ENCODE results near the gene DLG2. TPM values are rescaled to one million over a fixed set of nuclear protein-coding genes. Genes with fewer than 3 reads are reported as not detected.

DLG2 gene
- total RNA-seq, 1 experiment from 2014 or later, result 17.5 TPM

- TF ChIP-seq STAT6 (CRISPR knock-in tag; conservative IDR thresholded peaks at IDR 0.05; ENCODE audit: low read depth) (no peak), FOXP4 (CRISPR knock-in tag; IDR thresholded peaks at IDR 0.05) (no peak), PRRX2 (CRISPR knock-in tag; IDR thresholded peaks at IDR 0.05) (no peak), CDX4 (CRISPR knock-in tag; IDR thresholded peaks at IDR 0.05; ENCODE audit: borderline replicate concordance) (no peak), ZBTB21 (CRISPR knock-in tag; IDR thresholded peaks at IDR 0.05; ENCODE audit: borderline replicate concordance) (no peak)
These were observed 1582.4 kb downstream of the DLG2 start (continued) for GRCh38 chr11:84044706-84045105.

GRCh38 chr11:84036664-84037194, 1590.4 kb downstream of the DLG2 start:
- H3K4me3 Mint-ChIP-seq, result no peak overlapping the region
- peaks cover 3% of the 10 kb centered on the region; the same call in 1 of the 2 replicates for H3K36me3 Mint-ChIP-seq
- no peaks in the 10 kb centered on the region; the same call in 1 of the 2 replicates for H3K27me3 Mint-ChIP-seq (ENCODE audit: low read depth)
- no peaks in the 10 kb centered on the region for H3K4me1 Mint-ChIP-seq
- no peak overlapping the region for H3K27ac Mint-ChIP-seq
- no peak for ATAC-seq
- ChIA-PET POLR2A (no interaction called here), CTCF (no interaction called here)
- H3K9me3 Mint-ChIP-seq, result peaks cover 17% of the 10 kb centered on the region
- DNase-seq (ENCODE audit: low spot score), result no peak
- TF ChIP-seq, protein P1, sequence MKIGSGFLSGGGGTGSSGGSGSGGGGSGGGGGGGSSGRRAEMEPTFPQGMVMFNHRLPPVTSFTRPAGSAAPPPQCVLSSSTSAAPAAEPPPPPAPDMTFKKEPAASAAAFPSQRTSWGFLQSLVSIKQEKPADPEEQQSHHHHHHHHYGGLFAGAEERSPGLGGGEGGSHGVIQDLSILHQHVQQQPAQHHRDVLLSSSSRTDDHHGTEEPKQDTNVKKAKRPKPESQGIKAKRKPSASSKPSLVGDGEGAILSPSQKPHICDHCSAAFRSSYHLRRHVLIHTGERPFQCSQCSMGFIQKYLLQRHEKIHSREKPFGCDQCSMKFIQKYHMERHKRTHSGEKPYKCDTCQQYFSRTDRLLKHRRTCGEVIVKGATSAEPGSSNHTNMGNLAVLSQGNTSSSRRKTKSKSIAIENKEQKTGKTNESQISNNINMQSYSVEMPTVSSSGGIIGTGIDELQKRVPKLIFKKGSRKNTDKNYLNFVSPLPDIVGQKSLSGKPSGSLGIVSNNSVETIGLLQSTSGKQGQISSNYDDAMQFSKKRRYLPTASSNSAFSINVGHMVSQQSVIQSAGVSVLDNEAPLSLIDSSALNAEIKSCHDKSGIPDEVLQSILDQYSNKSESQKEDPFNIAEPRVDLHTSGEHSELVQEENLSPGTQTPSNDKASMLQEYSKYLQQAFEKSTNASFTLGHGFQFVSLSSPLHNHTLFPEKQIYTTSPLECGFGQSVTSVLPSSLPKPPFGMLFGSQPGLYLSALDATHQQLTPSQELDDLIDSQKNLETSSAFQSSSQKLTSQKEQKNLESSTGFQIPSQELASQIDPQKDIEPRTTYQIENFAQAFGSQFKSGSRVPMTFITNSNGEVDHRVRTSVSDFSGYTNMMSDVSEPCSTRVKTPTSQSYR (CRISPR knock-in tag; IDR thresholded peaks at IDR 0.05), result no peak
- TF ChIP-seq, protein P2, sequence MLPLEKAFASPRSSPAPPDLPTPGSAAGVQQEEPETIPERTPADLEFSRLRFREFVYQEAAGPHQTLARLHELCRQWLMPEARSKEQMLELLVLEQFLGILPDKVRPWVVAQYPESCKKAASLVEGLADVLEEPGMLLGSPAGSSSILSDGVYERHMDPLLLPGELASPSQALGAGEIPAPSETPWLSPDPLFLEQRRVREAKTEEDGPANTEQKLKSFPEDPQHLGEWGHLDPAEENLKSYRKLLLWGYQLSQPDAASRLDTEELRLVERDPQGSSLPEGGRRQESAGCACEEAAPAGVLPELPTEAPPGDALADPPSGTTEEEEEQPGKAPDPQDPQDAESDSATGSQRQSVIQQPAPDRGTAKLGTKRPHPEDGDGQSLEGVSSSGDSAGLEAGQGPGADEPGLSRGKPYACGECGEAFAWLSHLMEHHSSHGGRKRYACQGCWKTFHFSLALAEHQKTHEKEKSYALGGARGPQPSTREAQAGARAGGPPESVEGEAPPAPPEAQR (CRISPR knock-in tag; IDR thresholded peaks at IDR 0.05), result no peak
- TF ChIP-seq SP1 (CRISPR knock-in tag; conservative IDR thresholded peaks at IDR 0.05), result no peak
- no peak for TF ChIP-seq SOX15 (CRISPR knock-in tag; IDR thresholded peaks at IDR 0.05)
- TF ChIP-seq TEAD4 (CRISPR knock-in tag; IDR thresholded peaks at IDR 0.05), result no peak
- no peak for TF ChIP-seq ATF6 (CRISPR knock-in tag; IDR thresholded peaks at IDR 0.05)
- TF ChIP-seq USF1 (CRISPR knock-in tag; IDR thresholded peaks at IDR 0.05), result no peak
- no peak for TF ChIP-seq AR (CRISPR knock-in tag; IDR thresholded peaks at IDR 0.05)
- TF ChIP-seq CDX4 (CRISPR knock-in tag; IDR thresholded peaks at IDR 0.05; ENCODE audit: borderline replicate concordance), result no peak
- no peak for TF ChIP-seq OVOL2 (CRISPR knock-in tag; IDR thresholded peaks at IDR 0.05; ENCODE audit: borderline replicate concordance)
- no peak for TF ChIP-seq GTF2I (CRISPR knock-in tag; conservative IDR thresholded peaks at IDR 0.05)
- TF ChIP-seq NFE2L1 (CRISPR knock-in tag; IDR thresholded peaks at IDR 0.05), result no peak
- no peak for TF ChIP-seq CTCF (IDR thresholded peaks at IDR 0.05)

Data from WTC11 (cell line).